Thoracic aorta (tissue), 2 donors: ENCODE data around the gene S100A8. TPM values are rescaled to one million over a fixed set of nuclear protein-coding genes. Genes with fewer than 3 reads are reported as not detected.

Experiments used
- ATAC-seq: fragments of 150-250 bp; one replicate; pipeline ENCODE4 v1.8.0; 2017; ENCODE audit warnings: low read depth; ENCODE audit not compliant: insufficient number of reproducible peaks, low FRiP score
- DNase-seq: peaks from one replicate; pipeline ENCODE4 v3.0.0-alpha.2; 2020; ENCODE audit warnings: low spot score
- H3K27ac ChIP-seq, 2 donors: fragments of 200-600 bp; sonication (generic); 1 replicate in 1 of 2; 2 replicates in 1 of 2; pipeline ENCODE4 v1.5.1; 2016; ENCODE audit warnings: mild to moderate bottlenecking in 2 of 2, moderate library complexity in 2 of 2
- H3K27me3 ChIP-seq: fragments of 200-600 bp; sonication (generic); replicated peaks from 2 replicates; pipeline ENCODE4 v1.6.0; 2016; ENCODE audit warnings: mild to moderate bottlenecking; ENCODE audit not compliant: insufficient read depth
- H3K36me3 ChIP-seq: fragments of 200-600 bp; sonication (generic); one replicate; pipeline ENCODE4 v1.5.1; 2016
- H3K4me1 ChIP-seq, 2 donors: fragments of 200-600 bp; sonication (generic); 1 replicate in 1 of 2; 2 replicates in 1 of 2; pipeline versions ENCODE4 v1.5.1 to v1.6.0; 2016; ENCODE audit warnings: low read depth in 2 of 2, mild to moderate bottlenecking in 1 of 2; ENCODE audit not compliant: control insufficient read depth in 1 of 2
- H3K4me3 ChIP-seq: fragments of 200-600 bp; sonication (generic); 2 replicates; pipeline ENCODE4 v1.5.1; 2016; ENCODE audit warnings: mild to moderate bottlenecking
- H3K9me3 ChIP-seq: fragments of 200-600 bp; sonication (generic); 2 replicates; pipeline ENCODE4 v1.5.1; 2016
- CTCF ChIP-seq: fragments of 200-600 bp; sonication (generic); IDR thresholded peaks from one replicate; pipeline ENCODE4 v1.5.1; 2019; ENCODE audit warnings: antibody characterized with exemption
- total RNA-seq, 2 donors: library from RNA; depleted of rRNA; stranded (reverse); fragments of >200 nt; gene quantifications; one replicate each; pipeline versions ENCODE4 v1.1.0 to v1.2.3, GENCODE V29; 2016

S100A8 gene
- total RNA-seq, 2 donors from 2014 or later = 31.5 to 95.4 TPM

- no peak for TF ChIP-seq CTCF
- no peaks in the 10 kb centered on the region for H3K27me3 ChIP-seq
- no peaks in the 10 kb centered on the region for H3K9me3 ChIP-seq
- no peaks in the 10 kb centered on the region for H3K36me3 ChIP-seq
- ATAC-seq = no peak
- DNase-seq = no peak
- no peak overlapping the region for H3K27ac ChIP-seq
- H3K4me1 ChIP-seq = no peaks in the 10 kb centered on the region
- H3K4me3 ChIP-seq = no peak overlapping the region
Observed at GRCh38 chr1:153371231-153371630, 19.6 kb downstream of the S100A8 start.

- DNase-seq = no peak
- Histone ChIP-seq H3K9me3 (no peaks in the 10 kb centered on the region), H3K27ac (no peak overlapping the region), H3K4me1 (no peaks in the 10 kb centered on the region), H3K36me3 (no peaks in the 10 kb centered on the region), H3K27me3 (no peaks in the 10 kb centered on the region), H3K4me3 (no peak overlapping the region)
- TF ChIP-seq CTCF = no peak
- ATAC-seq = no peak
Observed at GRCh38 chr1:153370146-153370545, 20.7 kb downstream of the S100A8 start.

- no peak overlapping the region for H3K4me3 ChIP-seq
- no peak for ATAC-seq
- no peak overlapping the region for H3K27ac ChIP-seq
- H3K9me3 ChIP-seq = no peaks in the 10 kb centered on the region
- no peaks in the 10 kb centered on the region for H3K4me1 ChIP-seq
- TF ChIP-seq CTCF = no peak
- H3K36me3 ChIP-seq = no peaks in the 10 kb centered on the region
- no peaks in the 10 kb centered on the region for H3K27me3 ChIP-seq
- DNase-seq = no peak
Observed at GRCh38 chr1:153368495-153368894, 22.4 kb downstream of the S100A8 start.

GRCh38 chr1:153367090-153367489 is 23.8 kb downstream of the S100A8 start:
- Histone ChIP-seq H3K36me3 (no peaks in the 10 kb centered on the region), H3K9me3 (no peaks in the 10 kb centered on the region), H3K4me1 (no peaks in the 10 kb centered on the region), H3K4me3 (no peak overlapping the region), H3K27ac (no peak overlapping the region), H3K27me3 (no peaks in the 10 kb centered on the region)
- TF ChIP-seq CTCF = no peak
- DNase-seq (no peak), ATAC-seq (no peak)

- H3K4me3 ChIP-seq = no peak overlapping the region
- no peak for DNase-seq
- H3K4me1 ChIP-seq = no peaks in the 10 kb centered on the region
- H3K27me3 ChIP-seq = no peaks in the 10 kb centered on the region
- H3K27ac ChIP-seq = no peak overlapping the region
- no peaks in the 10 kb centered on the region for H3K36me3 ChIP-seq
- H3K9me3 ChIP-seq = no peaks in the 10 kb centered on the region
- no peak for TF ChIP-seq CTCF
- no peak for ATAC-seq
Observed at GRCh38 chr1:153366261-153366660, 24.6 kb downstream of the S100A8 start.
